GM12874 (cell line): Measurements from ENCODE around the gene CEP170.

Experiments used
- TF ChIP-seq, protein P1 (sequence below): IDR thresholded peaks from 2 replicates; pipeline ENCODE4 v1.5.1; 2011; ENCODE audit warnings: low read depth, mild to moderate bottlenecking, control low read depth, low read length, moderate library complexity; ENCODE audit not compliant: insufficient read depth

CEP170 gene

DNA sequence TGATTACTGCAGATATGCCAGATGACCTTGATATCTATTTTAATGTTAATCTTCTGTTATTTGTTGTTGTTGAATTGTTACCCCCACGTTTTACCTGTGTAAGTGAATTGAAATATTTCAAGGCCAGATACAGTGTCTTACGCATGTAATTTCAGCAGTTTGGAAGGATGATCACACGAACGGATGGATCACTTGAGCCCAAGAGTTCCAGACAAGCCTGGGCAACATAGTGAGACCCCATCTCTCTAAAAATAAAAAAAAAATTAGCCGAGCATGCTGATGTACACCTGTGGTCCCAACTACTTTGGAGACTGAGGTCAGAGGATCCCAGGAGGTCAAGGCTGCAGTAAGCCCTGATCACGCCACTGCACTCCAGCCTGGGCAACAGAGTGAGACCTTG lies 33.0 kb upstream of the CEP170 start:
- TF ChIP-seq, protein P1, sequence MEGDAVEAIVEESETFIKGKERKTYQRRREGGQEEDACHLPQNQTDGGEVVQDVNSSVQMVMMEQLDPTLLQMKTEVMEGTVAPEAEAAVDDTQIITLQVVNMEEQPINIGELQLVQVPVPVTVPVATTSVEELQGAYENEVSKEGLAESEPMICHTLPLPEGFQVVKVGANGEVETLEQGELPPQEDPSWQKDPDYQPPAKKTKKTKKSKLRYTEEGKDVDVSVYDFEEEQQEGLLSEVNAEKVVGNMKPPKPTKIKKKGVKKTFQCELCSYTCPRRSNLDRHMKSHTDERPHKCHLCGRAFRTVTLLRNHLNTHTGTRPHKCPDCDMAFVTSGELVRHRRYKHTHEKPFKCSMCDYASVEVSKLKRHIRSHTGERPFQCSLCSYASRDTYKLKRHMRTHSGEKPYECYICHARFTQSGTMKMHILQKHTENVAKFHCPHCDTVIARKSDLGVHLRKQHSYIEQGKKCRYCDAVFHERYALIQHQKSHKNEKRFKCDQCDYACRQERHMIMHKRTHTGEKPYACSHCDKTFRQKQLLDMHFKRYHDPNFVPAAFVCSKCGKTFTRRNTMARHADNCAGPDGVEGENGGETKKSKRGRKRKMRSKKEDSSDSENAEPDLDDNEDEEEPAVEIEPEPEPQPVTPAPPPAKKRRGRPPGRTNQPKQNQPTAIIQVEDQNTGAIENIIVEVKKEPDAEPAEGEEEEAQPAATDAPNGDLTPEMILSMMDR: no peak

DNA sequence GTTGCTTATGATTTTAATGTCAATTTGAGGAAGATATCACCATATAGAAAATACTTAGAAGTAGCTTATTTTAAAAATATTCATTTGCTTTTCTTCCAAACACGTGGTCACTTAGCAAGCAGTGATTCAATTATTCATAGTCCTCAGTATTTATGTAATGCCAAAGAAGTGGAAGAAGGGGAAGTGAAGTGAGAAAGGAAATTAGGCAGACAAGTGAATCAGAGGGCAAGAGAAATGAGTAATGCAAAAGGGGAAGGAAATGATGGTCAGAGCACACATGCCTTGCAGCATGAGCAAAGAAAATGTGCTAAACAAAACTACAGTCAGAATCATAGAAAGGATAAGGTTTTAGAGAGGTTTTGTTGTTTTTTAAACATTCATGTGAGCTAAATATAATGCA lies 32.6 kb upstream of the CEP170 start:
- TF ChIP-seq, protein P1: no peak

- TF ChIP-seq, protein P1: no peak
These were observed 32.0 kb upstream of the CEP170 start for GRCh38 chr1:243287123-243287460.

DNA sequence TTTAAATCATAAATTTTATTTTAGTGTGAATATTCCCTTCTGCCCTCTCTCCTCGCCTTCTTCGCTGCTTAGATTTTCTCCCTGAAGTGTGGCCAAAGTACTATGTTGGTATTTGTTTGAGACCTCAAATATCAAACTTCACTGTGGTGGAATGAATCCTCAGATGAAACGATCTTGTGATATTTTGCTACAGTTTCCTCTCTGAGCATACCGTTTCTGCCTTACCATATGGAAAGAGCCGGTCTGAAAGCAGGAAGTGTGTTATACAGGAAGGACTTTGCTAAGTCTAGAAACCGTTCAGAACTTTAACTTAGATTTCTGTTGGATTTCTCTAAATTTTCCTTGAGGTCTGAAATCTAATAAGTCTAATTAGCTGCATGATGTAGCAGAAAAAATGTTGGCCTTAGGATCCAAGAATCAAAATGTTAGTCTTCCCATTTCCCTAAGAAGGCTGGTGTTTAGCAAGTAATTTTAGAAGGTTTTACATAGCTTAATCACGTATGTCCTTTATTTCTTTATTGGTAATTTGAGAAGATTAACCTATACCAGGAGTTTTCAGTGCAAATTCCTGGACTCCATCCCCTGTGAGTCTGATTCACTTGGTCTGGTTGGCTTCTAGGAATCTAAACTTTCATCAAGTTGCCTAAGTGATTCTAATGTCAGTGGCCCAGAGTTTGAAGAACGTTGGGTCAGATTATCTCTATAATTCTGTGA lies 31.5 kb upstream of the CEP170 start:
- TF ChIP-seq, protein P1: no peak

- TF ChIP-seq, protein P1: no peak
These were observed 26.6 kb upstream of the CEP170 start for GRCh38 chr1:243281672-243282071.

GRCh38 chr1:243280571-243281129 lies 25.6 kb upstream of the CEP170 start:
- TF ChIP-seq, protein P1: no peak

GRCh38 chr1:243275316-243275715 lies 20.2 kb upstream of the CEP170 start:
- TF ChIP-seq, protein P1: no peak
